ENCODE measurements around the gene SURF1.

DNA sequence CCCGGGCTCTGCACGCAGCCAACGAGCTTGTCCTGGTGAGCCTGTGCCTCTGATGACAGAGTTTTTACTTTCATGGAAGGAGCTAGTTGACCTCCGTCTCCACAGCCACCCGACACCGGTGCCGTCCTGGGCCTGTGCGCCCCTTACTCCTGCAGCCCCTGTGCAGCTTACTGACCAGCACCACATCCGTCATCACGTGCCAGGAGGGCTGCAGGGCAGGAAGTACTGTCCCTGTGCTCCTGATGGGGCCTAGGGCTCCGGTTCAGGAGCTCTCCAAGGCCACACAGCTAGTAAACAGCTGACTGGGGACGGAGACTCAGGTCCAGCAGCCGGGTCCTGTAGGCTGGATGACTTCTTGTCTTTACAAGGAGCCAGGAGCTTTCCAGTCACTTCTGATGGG is 30.1 kb upstream of the SURF1 start:
- TF ChIP-seq POLR2A (IDR thresholded peaks at IDR 0.05; ENCODE audit: low read length) (no peak), GATA1 (IDR thresholded peaks at IDR 0.05; ENCODE audit: low read depth, low read length) (no peak)
